ENCODE results near the gene FRAT1. TPM values are rescaled to one million over a fixed set of nuclear protein-coding genes. Genes with fewer than 3 reads are reported as not detected.

Gene FRAT1
- total RNA-seq, 1 donor from 2014 or later: 3.5 TPM

DNA sequence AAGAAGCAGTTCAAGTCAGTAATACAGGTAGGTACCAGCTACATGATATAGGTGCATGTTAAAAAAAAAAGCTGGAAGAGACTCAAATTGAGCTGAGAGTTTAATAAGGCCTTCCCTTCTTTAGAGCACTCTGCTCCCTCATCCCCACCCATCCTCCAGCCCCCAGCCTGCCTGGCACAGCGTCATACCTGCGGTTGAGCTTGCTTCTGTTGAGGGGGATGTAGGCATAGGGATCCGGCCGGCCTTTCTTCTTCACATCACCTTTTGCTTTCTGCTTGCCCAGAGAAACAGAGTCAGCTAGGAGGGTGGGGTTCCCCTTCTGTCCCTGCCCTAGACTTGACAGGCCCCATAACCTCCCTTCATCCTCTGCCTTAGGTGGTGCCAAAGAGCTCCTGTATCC lies 39.3 kb downstream of the FRAT1 start:
- DNase-seq (ENCODE audit: extremely low spot score, unreplicated experiment): no peak
- Mint-ChIP-seq H3K4me1 (ENCODE audit: unreplicated experiment) (peaks cover 2% of the 10 kb centered on the region), H3K27ac (ENCODE audit: unreplicated experiment) (no peak overlapping the region)

DNA sequence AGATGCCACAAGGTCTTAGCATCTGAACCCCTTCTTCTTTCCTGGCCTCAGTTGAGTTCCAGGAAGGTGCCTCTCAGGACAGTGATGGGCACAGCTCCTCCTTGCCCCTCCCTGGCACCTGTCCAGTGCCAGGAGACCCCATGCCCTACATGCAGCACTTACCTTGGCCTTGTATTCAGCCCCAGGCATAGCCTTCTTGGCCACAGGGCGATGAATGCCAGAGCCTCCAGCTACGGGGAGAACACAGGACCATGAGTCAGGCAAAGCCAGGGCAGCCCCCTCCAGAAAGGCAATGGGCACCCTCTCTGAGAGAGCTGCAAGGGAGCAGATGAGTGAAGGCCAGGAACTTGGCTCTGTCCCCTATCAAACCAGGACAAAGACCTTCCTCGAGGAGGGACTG lies 39.7 kb downstream of the FRAT1 start:
- Mint-ChIP-seq H3K27ac (ENCODE audit: unreplicated experiment) (no peak overlapping the region), H3K36me3 (ENCODE audit: unreplicated experiment) (peaks cover 20% of the 10 kb centered on the region), H3K27me3 (ENCODE audit: unreplicated experiment) (no peaks in the 10 kb centered on the region), H3K4me1 (ENCODE audit: unreplicated experiment) (peaks cover 2% of the 10 kb centered on the region), H3K4me3 (ENCODE audit: unreplicated experiment) (no peak overlapping the region), H3K9me3 (ENCODE audit: unreplicated experiment) (no peaks in the 10 kb centered on the region)
- DNase-seq (ENCODE audit: extremely low spot score, unreplicated experiment): no peak
- TF ChIP-seq CTCF (IDR thresholded peaks at IDR 0.05): no peak

More for the DNA sequence above, 39.3 kb downstream of the FRAT1 start:
- no peak for TF ChIP-seq CTCF (IDR thresholded peaks at IDR 0.05)
- Mint-ChIP-seq H3K9me3 (ENCODE audit: unreplicated experiment) (no peaks in the 10 kb centered on the region), H3K4me3 (ENCODE audit: unreplicated experiment) (no peak overlapping the region), H3K36me3 (ENCODE audit: unreplicated experiment) (peaks cover 20% of the 10 kb centered on the region), H3K27me3 (ENCODE audit: unreplicated experiment) (no peaks in the 10 kb centered on the region)

DNA sequence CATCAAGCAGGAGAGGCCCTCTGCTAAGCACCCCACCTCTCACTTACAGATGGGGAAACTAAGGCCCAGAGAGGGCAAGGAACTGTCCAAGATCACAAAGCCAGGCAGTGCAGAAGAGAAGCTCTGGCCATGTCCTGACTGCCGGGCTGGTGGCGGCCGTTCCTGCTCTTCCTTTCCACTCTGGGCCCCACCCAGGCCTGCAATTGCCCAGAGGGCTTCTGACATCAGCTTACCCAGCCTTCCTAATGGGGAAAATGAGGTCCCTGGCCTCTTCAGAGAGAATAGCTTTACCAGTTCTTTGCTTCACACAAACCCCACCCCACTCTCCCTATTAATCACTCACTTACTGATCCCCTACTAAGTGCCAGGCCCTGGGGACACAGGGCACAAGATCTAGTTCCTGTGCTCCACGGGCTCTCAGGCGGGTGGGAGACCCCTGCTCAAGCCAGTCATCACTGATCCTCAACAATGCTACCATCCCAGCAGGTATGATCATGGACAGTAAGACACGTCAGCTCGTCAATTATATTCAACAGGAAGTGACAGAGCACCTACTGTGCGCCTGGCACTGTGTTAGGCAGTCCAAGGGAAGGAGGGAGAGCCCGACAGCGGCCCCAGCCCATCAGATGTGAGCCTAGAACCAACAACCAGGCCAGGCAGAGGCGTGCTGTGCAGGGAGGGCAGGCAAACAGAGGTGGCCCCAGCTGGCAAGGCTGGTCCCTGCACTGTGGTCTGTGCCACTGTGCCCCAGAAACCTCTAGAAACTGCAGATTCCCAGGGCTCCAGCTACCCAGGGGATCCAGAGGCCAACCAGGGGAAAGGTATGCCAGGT lies 41.9 kb downstream of the FRAT1 start:
- no peak overlapping the region for H3K4me3 Mint-ChIP-seq (ENCODE audit: unreplicated experiment)
- no peak overlapping the region for H3K27ac Mint-ChIP-seq (ENCODE audit: unreplicated experiment)
- H3K36me3 Mint-ChIP-seq (ENCODE audit: unreplicated experiment): peaks cover 21% of the 10 kb centered on the region
- DNase-seq (ENCODE audit: extremely low spot score, unreplicated experiment): no peak
- no peak for TF ChIP-seq CTCF (IDR thresholded peaks at IDR 0.05)
- no peaks in the 10 kb centered on the region for H3K27me3 Mint-ChIP-seq (ENCODE audit: unreplicated experiment)
- peaks cover 2% of the 10 kb centered on the region for H3K4me1 Mint-ChIP-seq (ENCODE audit: unreplicated experiment)
- H3K9me3 Mint-ChIP-seq (ENCODE audit: unreplicated experiment): no peaks in the 10 kb centered on the region

GRCh38 chr10:97361537-97361901 lies 42.4 kb downstream of the FRAT1 start:
- no peak overlapping the region for H3K4me3 Mint-ChIP-seq (ENCODE audit: unreplicated experiment)
- peaks cover 2% of the 10 kb centered on the region for H3K4me1 Mint-ChIP-seq (ENCODE audit: unreplicated experiment)
- H3K27ac Mint-ChIP-seq (ENCODE audit: unreplicated experiment): no peak overlapping the region
- TF ChIP-seq CTCF (IDR thresholded peaks at IDR 0.05): no peak
- peaks cover 21% of the 10 kb centered on the region for H3K36me3 Mint-ChIP-seq (ENCODE audit: unreplicated experiment)
- no peaks in the 10 kb centered on the region for H3K9me3 Mint-ChIP-seq (ENCODE audit: unreplicated experiment)
- no peaks in the 10 kb centered on the region for H3K27me3 Mint-ChIP-seq (ENCODE audit: unreplicated experiment)
- DNase-seq (ENCODE audit: extremely low spot score, unreplicated experiment): no peak

GRCh38 chr10:97362310-97363033 lies 43.4 kb downstream of the FRAT1 start:
- Mint-ChIP-seq H3K9me3 (ENCODE audit: unreplicated experiment) (no peaks in the 10 kb centered on the region), H3K27ac (ENCODE audit: unreplicated experiment) (no peak overlapping the region)
- DNase-seq (ENCODE audit: extremely low spot score, unreplicated experiment): no peak

More at GRCh38 chr10:97362310-97363033, 43.4 kb downstream of the FRAT1 start:
- TF ChIP-seq CTCF (IDR thresholded peaks at IDR 0.05): no peak
- peaks cover 2% of the 10 kb centered on the region for H3K4me1 Mint-ChIP-seq (ENCODE audit: unreplicated experiment)
- peaks cover 22% of the 10 kb centered on the region for H3K36me3 Mint-ChIP-seq (ENCODE audit: unreplicated experiment)
- H3K27me3 Mint-ChIP-seq (ENCODE audit: unreplicated experiment): no peaks in the 10 kb centered on the region
- no peak overlapping the region for H3K4me3 Mint-ChIP-seq (ENCODE audit: unreplicated experiment)

All from osteocyte (in vitro differentiated cells).